ENCODE data around the gene TRPC4AP.

TRPC4AP gene

DNA sequence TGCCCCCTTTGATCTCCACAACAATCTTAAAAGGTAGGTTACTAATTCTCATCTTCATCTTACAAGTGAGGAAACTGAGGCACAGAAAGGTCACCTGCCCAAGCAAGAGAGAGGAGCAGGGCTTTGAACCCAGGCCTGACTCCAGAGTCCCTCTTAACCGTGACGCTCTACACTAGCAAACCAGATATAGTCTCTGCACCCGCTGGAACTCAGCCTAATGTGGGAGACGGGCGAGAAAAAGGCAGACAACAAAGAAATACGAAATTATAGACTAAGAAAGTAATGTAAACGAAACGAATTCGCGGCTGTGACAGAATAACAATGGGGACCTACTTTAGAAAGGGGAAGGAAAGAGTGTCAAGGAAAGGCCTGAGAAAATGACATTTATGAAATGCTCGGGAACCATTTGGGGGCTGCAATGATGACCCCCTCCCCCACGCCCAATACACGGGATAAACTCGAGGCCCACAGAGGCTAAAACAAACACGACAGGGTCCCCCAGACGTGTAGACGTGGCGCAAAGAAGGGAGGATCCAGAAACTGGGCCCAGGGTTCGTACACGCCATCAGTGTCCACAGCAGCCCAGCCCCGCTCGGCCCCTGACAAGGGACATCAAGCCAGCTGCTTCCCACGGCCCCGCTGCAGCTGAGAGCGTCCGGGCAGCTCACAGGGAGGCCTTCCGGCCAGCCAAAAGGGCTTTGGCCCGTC lies 637 bp downstream of the TRPC4AP start:
- Histone ChIP-seq H3K79me2 (ENCODE audit: insufficient read depth, low read length) (peaks cover 53% of the 10 kb centered on the region), H2AFZ (ENCODE audit: low read length) (peak overlapping the region; percentile 100)

DNA sequence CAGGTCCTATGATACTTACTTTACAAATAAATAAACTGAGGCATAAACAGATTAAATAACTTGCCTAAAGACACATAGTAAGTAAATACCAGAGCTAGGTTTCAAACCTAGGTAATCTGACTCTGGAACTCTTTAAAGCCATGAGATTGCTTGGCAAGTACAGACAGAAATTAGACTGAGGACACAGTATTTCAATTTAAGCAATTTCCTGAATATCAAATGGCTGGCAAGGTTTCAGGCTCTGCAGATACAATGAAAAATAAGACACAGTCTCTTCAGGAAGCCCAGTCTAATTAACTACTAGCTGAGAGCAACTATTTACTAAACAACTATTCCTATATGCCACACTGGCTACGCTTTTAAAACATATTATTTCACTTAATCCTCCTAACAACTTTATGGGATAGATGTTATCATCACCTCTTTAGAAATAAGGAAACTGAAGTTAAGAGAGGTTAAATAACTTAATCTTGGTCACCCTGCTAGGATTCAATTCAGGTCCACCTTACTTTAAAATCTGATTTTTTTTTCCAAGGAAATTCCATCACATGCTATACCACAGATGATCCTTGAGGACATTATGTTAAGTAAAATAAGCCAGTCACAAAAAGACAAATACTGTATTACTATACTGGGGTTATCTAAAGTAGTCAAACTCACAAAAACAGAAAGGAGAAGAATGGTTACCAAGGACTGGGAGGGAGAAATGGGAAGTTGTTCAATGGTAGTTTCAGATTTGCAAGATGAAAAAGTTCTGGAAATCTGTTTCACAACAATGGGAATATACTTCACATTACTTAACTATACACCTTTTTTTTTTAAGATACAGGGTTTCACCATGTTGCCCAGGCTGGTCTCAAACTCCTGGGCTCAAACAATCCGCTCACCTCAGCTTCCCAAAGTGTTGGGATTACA lies 4.1 kb downstream of the TRPC4AP start:
- Histone ChIP-seq H3K79me2 (ENCODE audit: insufficient read depth, low read length) (peaks cover 83% of the 10 kb centered on the region), H3K4me3 (ENCODE audit: low read length, poor library complexity, severe bottlenecking) (peak overlapping the region; percentile 54), H3K4me2 (ENCODE audit: low read depth, low read length, poor library complexity, severe bottlenecking) (peak overlapping the region; percentile 77), H3K36me3 (ENCODE audit: insufficient read depth, low read length) (no peaks in the 10 kb centered on the region), H3F3A (ENCODE audit: low read depth) (no peaks in the 10 kb centered on the region), H3K9ac (ENCODE audit: low read depth, low read length, poor library complexity, severe bottlenecking) (peak overlapping the region; percentile 18), H3K27me3 (ENCODE audit: insufficient read depth, low read length, poor library complexity, severe bottlenecking) (no peaks in the 10 kb centered on the region), H2AFZ (ENCODE audit: low read length) (no peak overlapping the region), H3K4me1 (ENCODE audit: insufficient read depth, low read length, poor library complexity, severe bottlenecking) (peaks cover 50% of the 10 kb centered on the region), H3K9me3 (ENCODE audit: insufficient read depth, low read depth, low read length) (no peaks in the 10 kb centered on the region), H4K20me1 (ENCODE audit: insufficient read depth, low read length, poor library complexity, severe bottlenecking) (peaks cover 56% of the 10 kb centered on the region), H3K9me2 (replicated peaks; ENCODE audit: low read depth, low read length) (no peaks in the 10 kb centered on the region)
- TF ChIP-seq, protein P1, sequence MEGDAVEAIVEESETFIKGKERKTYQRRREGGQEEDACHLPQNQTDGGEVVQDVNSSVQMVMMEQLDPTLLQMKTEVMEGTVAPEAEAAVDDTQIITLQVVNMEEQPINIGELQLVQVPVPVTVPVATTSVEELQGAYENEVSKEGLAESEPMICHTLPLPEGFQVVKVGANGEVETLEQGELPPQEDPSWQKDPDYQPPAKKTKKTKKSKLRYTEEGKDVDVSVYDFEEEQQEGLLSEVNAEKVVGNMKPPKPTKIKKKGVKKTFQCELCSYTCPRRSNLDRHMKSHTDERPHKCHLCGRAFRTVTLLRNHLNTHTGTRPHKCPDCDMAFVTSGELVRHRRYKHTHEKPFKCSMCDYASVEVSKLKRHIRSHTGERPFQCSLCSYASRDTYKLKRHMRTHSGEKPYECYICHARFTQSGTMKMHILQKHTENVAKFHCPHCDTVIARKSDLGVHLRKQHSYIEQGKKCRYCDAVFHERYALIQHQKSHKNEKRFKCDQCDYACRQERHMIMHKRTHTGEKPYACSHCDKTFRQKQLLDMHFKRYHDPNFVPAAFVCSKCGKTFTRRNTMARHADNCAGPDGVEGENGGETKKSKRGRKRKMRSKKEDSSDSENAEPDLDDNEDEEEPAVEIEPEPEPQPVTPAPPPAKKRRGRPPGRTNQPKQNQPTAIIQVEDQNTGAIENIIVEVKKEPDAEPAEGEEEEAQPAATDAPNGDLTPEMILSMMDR (conservative IDR thresholded peaks at IDR 0.05; ENCODE audit: low read length) = no peak
- TF ChIP-seq EZH2phosphoT487 (IDR thresholded peaks at IDR 0.05; ENCODE audit: borderline replicate concordance) = no peak

More for the DNA sequence above, 637 bp downstream of the TRPC4AP start:
- no peaks in the 10 kb centered on the region for H3K9me3 ChIP-seq (ENCODE audit: insufficient read depth, low read depth, low read length)
- H3K9ac ChIP-seq (ENCODE audit: low read depth, low read length, poor library complexity, severe bottlenecking) = peak overlapping the region; percentile 85
- H3F3A ChIP-seq (ENCODE audit: low read depth) = no peaks in the 10 kb centered on the region; the same call in 1 of the 2 replicates
- H3K4me2 ChIP-seq (ENCODE audit: low read depth, low read length, poor library complexity, severe bottlenecking) = peak overlapping the region; percentile 94
- H3K27me3 ChIP-seq (ENCODE audit: insufficient read depth, low read length, poor library complexity, severe bottlenecking) = no peaks in the 10 kb centered on the region
- TF ChIP-seq, protein P1 (conservative IDR thresholded peaks at IDR 0.05; ENCODE audit: low read length) = no peak
- no peak for TF ChIP-seq EZH2phosphoT487 (IDR thresholded peaks at IDR 0.05; ENCODE audit: borderline replicate concordance)
- peaks cover 38% of the 10 kb centered on the region for H4K20me1 ChIP-seq (ENCODE audit: insufficient read depth, low read length, poor library complexity, severe bottlenecking)
- H3K36me3 ChIP-seq (ENCODE audit: insufficient read depth, low read length) = no peaks in the 10 kb centered on the region
- no peaks in the 10 kb centered on the region for H3K9me2 ChIP-seq (replicated peaks; ENCODE audit: low read depth, low read length)
- peak overlapping the region; percentile 86 for H3K4me3 ChIP-seq (ENCODE audit: low read length, poor library complexity, severe bottlenecking)
- H3K4me1 ChIP-seq (ENCODE audit: insufficient read depth, low read length, poor library complexity, severe bottlenecking) = peaks cover 35% of the 10 kb centered on the region

DNA sequence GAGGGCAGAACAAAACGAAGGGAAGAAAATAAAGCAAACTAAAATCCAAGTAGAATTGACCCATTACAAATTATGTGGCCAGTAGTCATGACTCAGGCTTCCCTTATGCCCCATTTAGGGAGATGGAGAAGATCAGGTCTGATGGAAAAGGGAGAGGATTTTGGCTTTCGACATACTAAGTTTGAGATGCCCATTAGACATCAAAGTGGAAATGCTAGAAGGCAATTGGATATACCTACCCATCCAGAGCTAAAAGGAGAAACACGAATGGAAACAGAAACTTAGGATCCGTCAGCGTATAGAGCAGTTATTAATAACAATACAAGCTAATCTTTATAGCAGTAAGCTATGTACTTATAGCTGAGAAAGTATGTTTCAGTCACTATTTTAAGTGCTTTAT lies 4.8 kb downstream of the TRPC4AP start:
- H3K27me3 ChIP-seq (ENCODE audit: insufficient read depth, low read length, poor library complexity, severe bottlenecking) = no peaks in the 10 kb centered on the region
- no peaks in the 10 kb centered on the region for H3K9me3 ChIP-seq (ENCODE audit: insufficient read depth, low read depth, low read length)
- peaks cover 47% of the 10 kb centered on the region for H3K4me1 ChIP-seq (ENCODE audit: insufficient read depth, low read length, poor library complexity, severe bottlenecking)
- H4K20me1 ChIP-seq (ENCODE audit: insufficient read depth, low read length, poor library complexity, severe bottlenecking) = peaks cover 63% of the 10 kb centered on the region
- TF ChIP-seq, protein P1 (conservative IDR thresholded peaks at IDR 0.05; ENCODE audit: low read length) = no peak
- TF ChIP-seq EZH2phosphoT487 (IDR thresholded peaks at IDR 0.05; ENCODE audit: borderline replicate concordance) = no peak
- H3K9me2 ChIP-seq (replicated peaks; ENCODE audit: low read depth, low read length) = no peaks in the 10 kb centered on the region
- H3K4me3 ChIP-seq (ENCODE audit: low read length, poor library complexity, severe bottlenecking) = peak overlapping the region; percentile 54
- peaks cover 90% of the 10 kb centered on the region for H3K79me2 ChIP-seq (ENCODE audit: insufficient read depth, low read length)
- no peaks in the 10 kb centered on the region for H3K36me3 ChIP-seq (ENCODE audit: insufficient read depth, low read length)
- H3K9ac ChIP-seq (ENCODE audit: low read depth, low read length, poor library complexity, severe bottlenecking) = peak overlapping the region; percentile 18
- H3K4me2 ChIP-seq (ENCODE audit: low read depth, low read length, poor library complexity, severe bottlenecking) = peak overlapping the region; percentile 77
- no peak overlapping the region for H2AFZ ChIP-seq (ENCODE audit: low read length)
- no peaks in the 10 kb centered on the region for H3F3A ChIP-seq (ENCODE audit: low read depth)

Measured in Loucy (cell line).